NCI-H2171 (cell line): ENCODE results near the gene SEMA5A.

ENCODE experiments used
- DNase-seq: peaks from one replicate; lab custom pipeline; 2025; lab: John Stamatoyannopoulos, UW

SEMA5A gene

DNA sequence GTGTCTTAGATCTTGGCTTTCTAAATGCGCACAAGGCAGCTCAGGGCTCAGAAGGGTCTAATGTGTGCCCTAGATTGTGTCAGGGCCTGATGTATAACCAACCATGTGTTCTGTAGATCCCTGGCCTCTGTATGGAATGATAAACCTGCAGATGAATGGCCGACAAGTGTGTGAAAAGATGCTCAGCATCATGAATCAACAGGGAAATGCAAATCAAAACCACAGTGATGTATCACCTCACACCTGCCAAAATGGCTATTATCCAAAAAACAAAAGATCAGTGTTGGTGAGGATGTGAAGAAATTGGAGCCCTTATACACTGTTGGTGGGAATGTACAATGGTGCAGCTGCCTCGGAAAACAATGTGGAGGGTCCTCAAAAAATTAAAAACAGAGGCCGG is 489.8 kb downstream of the SEMA5A start:
- DNase-seq = no peak

DNA sequence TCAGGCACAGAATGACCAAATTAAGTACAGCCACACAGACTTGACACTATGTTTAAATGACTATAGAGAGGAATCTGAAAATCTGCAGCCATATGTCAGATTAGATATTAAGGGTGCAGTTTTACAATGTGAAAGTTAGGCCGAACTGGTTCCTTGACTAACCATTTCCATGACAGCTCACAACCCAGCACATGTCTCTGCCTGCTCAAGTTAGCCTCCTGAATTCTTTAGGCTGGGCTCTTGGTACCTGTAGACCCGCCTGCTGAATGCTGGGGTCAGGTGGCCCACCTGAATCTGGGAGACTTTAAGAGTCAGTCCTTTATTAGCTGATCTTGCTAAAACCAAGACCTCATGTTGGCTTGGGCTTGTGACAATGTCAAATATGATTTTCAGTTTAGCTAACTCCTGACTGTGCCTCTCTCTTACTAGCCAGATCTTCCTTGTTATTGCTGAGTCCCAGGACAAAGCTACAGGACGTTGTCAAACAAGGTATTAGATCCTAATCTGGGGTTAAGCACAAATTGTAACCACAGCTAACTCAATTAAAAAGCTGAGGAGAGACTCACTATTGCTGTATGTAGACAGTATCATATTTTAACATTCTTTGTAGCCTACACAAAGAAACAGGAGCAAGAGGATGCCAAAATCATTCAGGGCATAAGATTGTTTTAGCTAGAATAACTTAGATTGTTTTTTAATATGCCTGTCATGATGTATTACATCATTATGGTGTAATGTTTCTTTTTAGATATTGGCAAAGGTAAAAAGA is 490.9 kb downstream of the SEMA5A start:
- no peak for DNase-seq

DNA sequence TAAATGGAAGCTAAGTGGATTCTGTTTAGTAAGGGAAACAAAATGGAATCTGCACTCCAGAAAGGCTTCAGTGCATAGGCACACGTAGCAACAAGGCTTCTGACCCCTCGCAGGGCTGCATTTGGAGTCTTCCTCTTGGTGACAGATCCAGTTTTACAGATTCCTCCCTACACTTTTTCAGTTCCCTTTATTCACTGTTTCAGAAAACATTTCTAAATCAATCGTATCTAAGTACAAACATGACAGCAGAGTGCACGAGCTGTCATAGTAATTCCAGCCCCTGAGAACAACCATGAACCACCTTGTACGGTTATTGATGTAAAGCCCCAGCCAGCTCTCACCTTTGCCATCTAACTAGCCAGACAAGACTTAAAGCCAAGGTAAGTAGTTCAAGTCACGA is 491.6 kb downstream of the SEMA5A start:
- no peak for DNase-seq

DNA sequence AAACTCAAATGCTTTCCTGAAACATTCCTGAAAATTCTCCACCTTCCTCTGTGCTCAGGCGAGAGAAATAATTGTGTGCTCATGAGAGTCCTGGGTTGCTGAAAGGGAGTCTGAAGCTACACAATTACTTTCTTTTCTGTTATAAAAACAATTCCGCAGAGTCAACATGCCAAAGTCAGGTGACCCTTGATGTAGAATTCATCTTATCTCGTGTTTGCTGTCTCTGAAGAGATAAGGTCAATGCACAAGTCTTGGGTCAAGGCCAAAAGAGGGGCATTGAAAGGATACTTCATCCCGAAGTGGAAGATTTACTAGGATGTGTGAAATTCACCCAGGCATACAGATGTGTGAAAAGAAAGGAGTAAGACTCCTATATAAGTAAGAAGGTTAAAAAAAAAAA is 493.5 kb downstream of the SEMA5A start:
- DNase-seq = no peak

DNA sequence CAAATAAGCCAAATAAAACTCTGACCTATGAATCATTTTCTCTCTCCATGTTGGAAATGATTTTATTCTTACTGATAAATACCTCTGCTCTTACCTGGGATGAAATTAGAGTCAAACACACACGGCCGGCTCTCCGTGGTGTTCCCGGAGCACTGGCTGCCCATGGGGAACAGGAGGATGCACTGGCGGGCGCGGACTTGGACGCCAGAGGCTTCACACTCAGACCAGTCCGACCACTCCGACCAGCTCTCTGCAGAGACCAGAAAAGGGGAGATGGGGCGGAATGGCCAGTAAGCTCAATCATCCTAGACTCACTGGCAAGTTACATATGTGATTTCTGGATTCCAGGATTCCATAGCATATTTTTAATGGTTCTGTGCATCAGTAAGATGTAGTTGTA is 494.1 kb downstream of the SEMA5A start:
- DNase-seq = no peak

DNA sequence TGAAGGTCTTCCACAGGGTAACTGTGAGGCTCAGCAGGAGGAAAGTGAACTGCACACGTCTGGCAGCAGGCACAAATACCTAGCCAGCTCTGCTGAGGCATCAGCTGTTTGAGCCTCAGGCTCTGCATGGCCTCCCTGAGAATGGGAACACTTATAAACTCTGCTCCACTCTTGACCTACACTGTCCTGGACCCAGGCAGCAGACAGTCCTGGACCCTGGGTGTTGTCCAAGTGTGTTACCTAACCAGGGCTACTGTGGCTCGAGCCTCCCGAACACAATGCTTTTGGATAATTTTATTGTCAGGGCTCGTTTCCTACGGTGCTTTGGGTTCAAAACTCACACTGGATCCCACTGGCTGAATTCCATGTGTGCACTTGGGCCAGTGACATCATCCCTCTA is 497.9 kb downstream of the SEMA5A start:
- DNase-seq = no peak

DNA sequence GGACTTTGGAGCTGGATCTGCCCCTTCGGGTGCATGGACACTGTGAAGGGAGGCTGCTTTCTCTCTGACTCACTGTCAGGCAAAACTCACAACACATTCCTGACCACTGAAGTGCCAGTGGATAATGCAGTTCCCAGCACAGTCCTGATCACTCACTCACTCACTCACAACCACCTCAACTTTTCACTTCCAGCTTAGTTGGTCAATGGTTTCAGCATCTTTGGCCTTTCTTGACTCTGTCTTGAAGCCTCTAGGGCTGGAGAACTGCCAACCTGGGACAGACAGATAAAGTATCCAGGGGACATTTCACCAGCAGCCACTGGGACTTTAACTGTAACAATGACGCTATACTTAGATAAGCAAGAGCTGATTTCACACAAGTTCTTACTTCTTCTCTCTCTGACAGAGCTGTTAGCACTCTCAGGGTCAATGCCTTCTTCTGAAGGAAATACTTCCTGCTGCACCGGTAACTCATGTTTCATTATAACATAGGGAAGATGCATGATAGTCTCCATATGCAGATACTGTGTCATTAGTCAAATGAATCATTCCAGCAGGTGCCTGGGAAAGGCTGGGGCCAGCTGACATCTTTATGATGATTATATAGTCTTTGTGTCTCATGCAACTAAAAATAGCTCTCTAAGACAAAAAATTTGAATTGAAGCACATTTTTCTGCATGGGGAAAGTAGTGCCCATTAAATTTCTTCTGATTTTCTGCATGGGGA is 499.0 kb downstream of the SEMA5A start:
- no peak for DNase-seq

DNA sequence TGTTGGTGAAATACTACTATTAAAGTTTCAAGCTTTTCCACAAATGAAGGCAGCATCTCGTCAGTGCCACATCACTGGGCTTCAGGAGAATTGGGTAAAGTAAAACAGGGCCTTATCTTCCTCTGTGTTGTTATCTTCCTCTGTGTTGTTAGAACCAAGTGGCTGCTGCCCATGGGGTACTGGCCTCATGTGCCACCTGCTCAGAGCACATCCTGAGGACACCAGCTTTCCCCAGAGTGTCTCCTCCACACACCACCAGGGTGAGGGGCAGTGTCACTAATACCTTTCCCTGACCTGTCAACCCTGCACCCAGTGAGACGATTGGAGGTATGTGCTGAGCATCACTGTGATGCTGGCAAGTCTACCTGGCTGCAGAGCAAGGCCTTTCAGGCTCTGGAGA is 499.9 kb downstream of the SEMA5A start:
- no peak for DNase-seq

DNA sequence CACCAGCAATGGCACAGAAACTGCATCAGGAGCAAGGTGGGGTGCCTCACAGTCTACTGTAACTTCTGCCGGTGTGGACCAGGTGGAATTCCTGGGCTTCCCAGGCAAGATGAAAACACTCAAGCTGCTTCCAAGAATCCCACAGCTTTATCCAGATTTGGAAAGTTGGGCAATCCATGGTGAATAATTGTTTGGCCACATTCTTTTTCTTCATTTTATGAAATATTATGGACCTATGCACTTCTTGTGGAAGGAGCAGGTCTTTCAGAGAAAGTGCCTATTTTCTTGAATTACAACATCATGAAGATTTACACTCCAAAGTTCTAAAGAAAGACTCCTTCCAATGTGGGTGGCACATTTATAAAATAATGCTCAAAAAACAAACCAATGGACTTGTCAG is 503.6 kb downstream of the SEMA5A start:
- DNase-seq = no peak

DNA sequence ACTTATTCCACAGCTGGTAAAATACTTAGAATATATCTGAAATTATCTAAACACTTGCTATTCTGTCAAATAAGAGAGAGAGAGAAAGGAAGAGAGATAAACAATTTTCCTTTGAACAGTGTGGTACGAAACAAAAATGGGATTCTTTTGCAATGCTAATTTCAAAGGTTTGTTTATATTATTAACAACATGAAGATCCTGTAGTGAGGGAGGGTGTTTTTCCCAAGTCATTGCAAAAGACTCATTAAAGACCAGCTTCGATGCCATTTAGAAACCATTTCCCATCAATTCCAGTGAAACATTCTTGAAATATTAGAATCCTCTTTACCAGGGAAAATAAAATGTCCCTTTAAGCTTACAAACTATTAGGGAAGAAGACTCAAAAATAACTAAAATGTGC is 505.4 kb downstream of the SEMA5A start:
- DNase-seq = no peak

DNA sequence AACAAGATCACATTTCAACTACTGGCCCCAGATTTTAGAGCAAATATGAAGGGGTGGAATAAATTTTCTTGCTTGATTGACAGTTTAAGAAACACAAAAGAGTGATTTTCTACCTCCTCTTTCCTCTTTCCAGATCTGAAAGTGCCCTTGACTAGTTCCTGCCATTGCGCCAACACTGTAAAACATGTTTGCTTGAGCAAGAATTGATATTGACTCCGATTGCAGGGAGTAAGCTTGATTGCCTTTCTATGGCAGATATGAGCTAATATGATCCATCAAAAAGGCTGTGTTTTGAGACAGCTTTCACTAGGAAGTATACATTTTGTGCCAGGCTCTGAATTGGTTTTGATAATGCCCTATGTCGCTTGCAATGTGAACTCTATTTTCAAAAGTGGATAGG is 508.8 kb downstream of the SEMA5A start:
- no peak for DNase-seq

DNA sequence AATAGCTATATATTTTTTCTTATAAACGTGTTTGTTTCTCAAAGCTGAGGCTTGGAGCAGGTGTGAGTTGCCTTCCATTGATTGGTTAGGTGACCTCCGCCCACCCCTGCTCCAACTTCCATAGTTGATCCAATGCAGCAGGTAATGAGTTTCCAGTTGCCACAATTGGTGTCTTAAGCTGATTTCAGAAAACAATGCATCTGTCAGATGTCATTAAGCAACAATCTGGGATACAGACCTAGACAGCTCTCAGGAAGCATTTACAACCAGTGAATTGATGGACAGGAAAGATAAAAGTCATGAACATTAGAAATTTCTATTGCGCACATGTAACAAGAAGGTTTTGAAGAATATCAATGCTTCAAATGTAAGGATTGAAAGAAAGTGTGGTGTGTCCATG is 510.5 kb downstream of the SEMA5A start:
- DNase-seq = no peak

DNA sequence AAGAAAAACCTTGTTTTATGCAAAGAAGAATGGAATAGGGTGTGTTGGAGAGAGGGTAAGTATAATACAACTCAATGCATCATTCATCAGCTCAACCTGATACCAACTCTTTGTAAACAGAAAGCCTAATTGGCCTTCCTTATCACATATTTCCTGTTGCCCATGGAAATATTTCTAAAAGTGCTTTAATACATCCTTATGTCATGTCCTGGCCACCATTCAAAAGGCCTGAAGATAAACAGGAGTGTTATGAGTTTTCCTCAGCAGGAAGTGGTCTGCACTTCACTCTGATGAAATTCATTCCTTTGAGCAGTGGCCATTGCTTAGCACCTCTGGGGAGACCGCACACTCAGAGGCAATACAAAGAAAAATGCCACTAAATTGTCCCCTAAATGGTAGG is 511.2 kb downstream of the SEMA5A start:
- no peak for DNase-seq

DNA sequence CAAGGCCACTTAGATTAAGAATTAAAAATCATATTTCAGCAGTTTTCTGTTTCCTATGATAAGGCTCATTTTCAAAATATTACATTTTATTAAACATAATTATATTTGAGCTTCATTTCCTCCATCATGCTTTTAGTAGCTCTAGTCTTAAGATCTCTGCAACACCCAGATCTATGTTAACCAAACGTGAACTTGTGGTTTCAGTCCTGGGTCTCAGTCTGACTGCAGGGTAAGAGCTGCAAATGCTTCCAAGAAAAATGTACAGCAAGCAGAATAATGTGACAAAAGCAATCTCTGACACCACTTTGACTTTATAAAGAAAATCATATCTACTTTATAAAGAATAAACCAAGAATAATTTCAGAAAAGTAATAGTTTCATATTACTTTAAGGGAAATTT is 512.4 kb downstream of the SEMA5A start:
- DNase-seq = no peak

DNA sequence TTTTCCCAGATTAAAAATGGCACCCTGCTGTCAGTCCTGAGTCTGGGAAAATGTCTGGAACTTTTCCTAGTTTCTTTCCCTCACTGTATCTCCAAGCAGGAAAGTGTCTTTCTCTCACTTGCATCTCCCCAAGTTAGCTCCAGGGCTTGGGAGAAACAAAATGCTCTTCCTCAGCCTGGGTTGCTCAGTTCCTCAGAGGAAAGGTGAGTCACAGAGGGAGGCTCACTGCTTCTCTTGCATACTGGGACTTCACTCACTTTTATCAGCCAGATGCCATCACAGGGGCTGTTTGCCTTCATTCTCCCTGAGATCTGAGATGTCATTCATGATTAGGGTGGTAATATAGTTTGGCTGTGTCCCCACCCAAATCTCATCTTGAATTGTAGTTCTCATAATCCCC is 519.9 kb downstream of the SEMA5A start:
- no peak for DNase-seq

DNA sequence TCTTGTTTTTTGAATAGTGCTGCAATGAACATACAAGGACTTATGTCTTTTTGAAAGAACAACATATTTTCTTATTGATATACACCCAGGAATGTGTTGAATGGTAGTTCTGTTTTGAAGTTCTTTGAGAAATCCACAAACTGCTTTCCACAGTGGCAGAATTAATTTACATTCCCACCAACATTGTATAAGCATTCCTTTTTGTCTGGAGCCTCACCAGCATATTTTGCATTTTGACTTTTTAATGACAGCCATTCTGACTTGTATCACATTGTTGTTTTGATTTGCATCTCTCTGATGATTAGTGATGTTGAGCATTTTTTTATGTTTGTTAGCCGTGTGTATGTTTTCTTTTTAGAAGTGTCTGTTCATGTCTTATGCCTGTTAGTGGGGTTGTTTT is 524.9 kb downstream of the SEMA5A start:
- no peak for DNase-seq

DNA sequence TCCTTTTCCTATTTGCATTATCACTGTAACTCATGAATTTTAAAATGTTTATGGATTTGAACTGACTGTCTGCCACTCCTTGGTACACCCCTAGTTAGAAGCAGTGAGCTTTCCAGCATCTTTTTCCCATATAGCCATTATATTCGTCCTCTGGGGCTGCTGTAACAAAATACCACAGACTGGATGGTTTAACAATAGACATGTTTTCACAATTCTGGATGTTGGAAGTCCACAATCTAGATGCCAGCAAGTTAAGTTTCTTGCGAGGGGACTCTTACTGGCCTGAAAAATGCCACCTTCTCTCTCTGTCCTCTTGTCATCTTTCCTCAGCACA is 530.0 kb downstream of the SEMA5A start:
- no peak for DNase-seq

DNA sequence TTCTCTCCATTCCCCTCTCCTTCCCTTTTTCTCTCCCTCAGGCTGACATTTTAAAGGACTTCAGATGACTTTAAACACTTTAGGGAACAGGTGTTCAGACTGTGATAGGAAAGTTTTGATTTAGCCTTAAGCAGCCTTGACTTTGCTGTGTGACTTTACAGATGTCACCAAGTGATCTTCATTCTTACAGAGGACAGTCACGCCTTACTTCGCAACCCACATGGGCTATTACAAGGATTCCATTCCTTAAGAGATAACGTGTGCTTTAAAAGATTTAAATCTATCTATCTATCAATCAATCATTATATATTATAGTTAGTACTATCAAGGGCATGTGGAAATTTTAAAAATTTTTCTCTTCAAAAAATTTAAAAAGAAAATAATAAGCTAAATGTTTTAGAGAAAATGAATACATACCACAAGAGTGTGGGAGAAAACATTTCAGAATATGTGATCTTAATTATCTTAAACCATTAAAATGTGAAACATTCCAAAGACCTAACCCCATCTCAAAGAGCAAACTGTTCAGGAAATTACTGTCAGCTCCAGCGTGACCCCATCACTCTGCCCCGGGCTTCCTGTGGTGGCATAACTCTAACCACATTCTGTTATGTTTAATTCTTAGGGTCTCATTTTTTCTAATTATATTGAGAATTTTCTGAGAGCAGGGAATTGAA is 530.5 kb downstream of the SEMA5A start:
- no peak for DNase-seq

DNA sequence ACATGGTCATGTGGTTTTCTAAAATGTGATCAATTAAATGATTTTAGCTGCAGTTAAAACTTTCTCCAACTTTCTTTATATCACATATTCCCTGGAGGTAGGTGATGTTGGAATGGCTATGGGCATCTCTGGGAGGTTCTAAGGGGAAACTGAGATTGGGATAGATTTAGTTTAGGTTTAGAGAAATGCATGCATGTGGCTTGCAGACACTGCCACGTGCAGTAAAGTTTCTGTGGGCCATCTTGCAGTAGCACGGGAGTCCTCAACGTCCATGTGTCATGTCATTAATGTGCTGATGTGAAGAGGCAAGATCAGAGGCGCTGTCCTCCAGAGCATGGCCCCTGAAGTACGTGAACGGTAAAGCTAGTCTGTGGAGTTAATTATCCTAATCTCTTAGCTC is 532.7 kb downstream of the SEMA5A start:
- no peak for DNase-seq

DNA sequence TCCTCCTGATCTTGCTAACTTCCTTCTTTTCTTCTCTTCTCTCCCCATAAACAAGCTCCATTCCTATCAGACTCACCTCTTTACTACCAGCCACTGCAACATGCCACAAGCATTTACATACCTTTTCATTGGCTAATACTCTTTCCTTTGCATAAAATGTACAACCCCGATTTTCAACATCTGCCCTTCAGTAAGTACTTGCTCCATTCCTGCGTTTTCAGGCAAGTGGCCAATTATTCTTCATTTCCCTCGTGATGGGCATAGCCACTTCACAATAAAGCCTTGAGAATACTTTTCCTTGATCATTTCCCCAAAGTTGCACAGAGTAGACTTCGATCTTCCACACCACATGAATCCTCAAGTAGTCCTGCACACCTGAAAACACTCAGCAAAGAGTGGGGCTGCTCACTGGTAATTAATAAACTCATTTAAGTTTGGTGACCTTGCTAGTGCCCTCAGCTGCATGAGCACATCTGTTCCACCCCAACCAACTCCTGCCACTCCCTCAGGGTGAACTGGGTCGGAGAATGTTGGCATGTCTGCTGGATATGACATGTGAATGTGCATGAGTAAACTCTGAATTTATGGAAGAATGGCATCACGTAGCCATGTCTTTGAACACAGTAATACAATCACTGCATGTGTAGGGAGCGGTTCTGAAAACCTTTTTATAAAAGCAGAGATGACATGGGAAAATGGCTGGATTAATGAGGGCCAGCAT is 535.8 kb downstream of the SEMA5A start:
- DNase-seq = no peak

DNA sequence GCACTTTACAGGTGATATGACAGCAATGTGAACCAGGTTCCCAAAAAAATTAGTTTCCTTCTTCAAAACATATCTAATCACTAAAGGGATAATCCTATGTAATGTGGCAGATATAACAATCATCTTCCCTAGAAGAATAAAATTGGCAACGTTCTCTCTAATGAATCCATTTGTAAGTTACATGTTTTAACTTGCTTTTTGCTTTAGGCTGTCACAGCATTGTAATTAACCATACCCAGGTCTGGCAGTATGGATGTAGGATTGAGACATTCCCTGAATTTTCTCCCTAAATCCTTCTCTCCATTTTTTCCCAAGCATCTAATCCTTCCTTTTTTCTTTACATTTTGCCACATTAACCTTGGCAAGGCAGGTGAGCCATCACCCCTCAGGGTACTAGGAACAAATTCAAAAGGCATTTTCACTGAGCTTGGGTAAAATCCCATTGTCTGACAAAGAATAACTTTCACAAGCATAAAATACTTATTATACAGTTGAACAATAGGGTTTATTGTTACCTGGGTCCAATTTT is 548.3 kb downstream of the SEMA5A start:
- no peak for DNase-seq

DNA sequence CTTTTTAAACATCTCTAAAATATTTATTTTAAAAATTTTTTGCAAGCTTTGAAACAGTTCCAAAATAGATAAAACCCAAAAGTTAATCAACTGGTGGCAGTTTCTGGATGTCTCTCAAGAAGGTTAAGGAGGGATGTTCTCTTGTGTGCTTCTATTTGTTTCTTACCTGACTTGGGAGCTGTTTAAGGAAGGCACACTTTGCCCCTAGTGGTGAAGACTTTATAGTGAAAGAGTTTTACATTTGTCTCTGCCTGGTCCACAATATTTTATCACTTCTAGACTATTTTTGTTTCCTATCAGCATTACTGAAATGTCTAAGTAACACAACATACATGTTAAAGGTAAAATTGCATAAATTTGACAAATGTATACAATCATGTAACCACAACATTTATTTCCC is 552.8 kb downstream of the SEMA5A start:
- DNase-seq = peak; percentile 1
